ENCODE results near the gene CNGA3. TPM values are rescaled to one million over a fixed set of nuclear protein-coding genes. Genes with fewer than 3 reads are reported as not detected.

Gene CNGA3
- polyA plus RNA-seq, 2 of the 4 experiments (the other 2 are of a cell fraction): not detected

DNA sequence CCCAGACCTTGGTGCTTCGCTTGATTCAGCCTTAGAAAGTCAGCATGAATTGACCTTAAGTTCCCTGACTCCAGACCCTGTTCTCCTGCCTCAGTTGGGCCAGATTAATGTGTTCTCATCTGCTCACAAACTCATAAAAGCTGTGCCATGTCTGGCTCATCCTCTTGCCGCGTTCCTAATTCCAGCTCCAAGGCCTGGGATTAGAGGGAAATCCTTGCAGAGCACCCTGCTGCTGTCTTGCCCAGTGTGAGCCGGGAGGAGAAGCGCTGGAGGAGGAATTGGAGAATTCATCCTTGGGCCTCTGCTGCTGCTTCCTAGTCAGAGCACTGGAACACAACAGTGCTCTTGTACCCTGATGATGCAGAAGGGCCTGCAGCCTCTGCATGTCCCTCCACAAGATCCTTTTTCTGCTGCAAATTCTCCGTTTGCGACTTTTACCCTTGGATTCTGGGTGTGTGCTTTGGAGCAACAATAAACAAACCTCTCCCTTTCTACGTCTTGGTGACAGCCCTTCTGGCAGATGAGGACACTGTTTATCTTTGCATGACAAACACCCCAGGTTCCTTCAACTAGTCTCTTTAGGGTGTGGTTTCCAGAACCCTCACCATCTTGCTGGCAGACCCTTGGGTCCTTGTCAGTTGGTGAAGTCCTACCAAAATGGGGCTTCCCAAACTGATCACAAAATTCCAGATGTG is 46.9 kb upstream of the CNGA3 start:
- Histone ChIP-seq H3K27ac (no peak overlapping the region), H3K4me2 (no peak overlapping the region), H3K4me1 (no peaks in the 10 kb centered on the region), H3K4me3 (no peak overlapping the region), H3K9me3 (no peaks in the 10 kb centered on the region)
- no peak for DNase-seq (ENCODE audit: low read depth in 1 of 2, low spot score in 1 of 2)
- 46% methylated on average over 7 of the region's 8 CpGs for WGBS (ENCODE audit: missing lambda C conversion rate)
- CTCF ChIA-PET: no interaction called here
- FAIRE-seq: no peak
- ATAC-seq: no peak
- POLR2A ChIA-PET: no interaction called here
- TF ChIP-seq, protein P1, sequence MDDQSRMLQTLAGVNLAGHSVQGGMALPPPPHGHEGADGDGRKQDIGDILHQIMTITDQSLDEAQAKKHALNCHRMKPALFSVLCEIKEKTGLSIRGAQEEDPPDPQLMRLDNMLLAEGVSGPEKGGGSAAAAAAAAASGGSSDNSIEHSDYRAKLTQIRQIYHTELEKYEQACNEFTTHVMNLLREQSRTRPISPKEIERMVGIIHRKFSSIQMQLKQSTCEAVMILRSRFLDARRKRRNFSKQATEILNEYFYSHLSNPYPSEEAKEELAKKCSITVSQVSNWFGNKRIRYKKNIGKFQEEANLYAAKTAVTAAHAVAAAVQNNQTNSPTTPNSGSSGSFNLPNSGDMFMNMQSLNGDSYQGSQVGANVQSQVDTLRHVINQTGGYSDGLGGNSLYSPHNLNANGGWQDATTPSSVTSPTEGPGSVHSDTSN (IDR thresholded peaks at IDR 0.05): no peak
- TF ChIP-seq CHD2 (IDR thresholded peaks at IDR 0.05; ENCODE audit: low read length, partially characterized antibody): no peak
- TF ChIP-seq PHF8 (IDR thresholded peaks at IDR 0.05; ENCODE audit: borderline replicate concordance, low read depth): no peak
- TF ChIP-seq ESRRA (IDR thresholded peaks at IDR 0.05; ENCODE audit: borderline replicate concordance, low read length): no peak
- TF ChIP-seq, protein P2, sequence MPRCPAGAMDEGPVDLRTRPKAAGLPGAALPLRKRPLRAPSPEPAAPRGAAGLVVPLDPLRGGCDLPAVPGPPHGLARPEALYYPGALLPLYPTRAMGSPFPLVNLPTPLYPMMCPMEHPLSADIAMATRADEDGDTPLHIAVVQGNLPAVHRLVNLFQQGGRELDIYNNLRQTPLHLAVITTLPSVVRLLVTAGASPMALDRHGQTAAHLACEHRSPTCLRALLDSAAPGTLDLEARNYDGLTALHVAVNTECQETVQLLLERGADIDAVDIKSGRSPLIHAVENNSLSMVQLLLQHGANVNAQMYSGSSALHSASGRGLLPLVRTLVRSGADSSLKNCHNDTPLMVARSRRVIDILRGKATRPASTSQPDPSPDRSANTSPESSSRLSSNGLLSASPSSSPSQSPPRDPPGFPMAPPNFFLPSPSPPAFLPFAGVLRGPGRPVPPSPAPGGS (IDR thresholded peaks at IDR 0.05): no peak
- TF ChIP-seq EHF (CRISPR knock-in tag; IDR thresholded peaks at IDR 0.05): no peak
- TF ChIP-seq MAFK (IDR thresholded peaks at IDR 0.05; ENCODE audit: partially characterized antibody): no peak
- no peak for TF ChIP-seq EP300 (IDR thresholded peaks at IDR 0.05)
- TF ChIP-seq TP53 (CRISPR knock-in tag; IDR thresholded peaks at IDR 0.05): no peak
- TF ChIP-seq HOXB13 (CRISPR knock-in tag; IDR thresholded peaks at IDR 0.05; ENCODE audit: low read depth): no peak
- TF ChIP-seq, protein P3, sequence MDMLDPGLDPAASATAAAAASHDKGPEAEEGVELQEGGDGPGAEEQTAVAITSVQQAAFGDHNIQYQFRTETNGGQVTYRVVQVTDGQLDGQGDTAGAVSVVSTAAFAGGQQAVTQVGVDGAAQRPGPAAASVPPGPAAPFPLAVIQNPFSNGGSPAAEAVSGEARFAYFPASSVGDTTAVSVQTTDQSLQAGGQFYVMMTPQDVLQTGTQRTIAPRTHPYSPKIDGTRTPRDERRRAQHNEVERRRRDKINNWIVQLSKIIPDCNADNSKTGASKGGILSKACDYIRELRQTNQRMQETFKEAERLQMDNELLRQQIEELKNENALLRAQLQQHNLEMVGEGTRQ (IDR thresholded peaks at IDR 0.05): no peak
- no peak for TF ChIP-seq EHMT2 (IDR thresholded peaks at IDR 0.05; ENCODE audit: low read depth)
- no peak for TF ChIP-seq HDAC2 (IDR thresholded peaks at IDR 0.05)
- TF ChIP-seq FOSL2 (IDR thresholded peaks at IDR 0.05): no peak
- TF ChIP-seq FOSL2 (CRISPR knock-in tag; IDR thresholded peaks at IDR 0.05): no peak
- no peak for TF ChIP-seq CEBPB (IDR thresholded peaks at IDR 0.05)
- TF ChIP-seq KDM5A (IDR thresholded peaks at IDR 0.05): no peak

DNA sequence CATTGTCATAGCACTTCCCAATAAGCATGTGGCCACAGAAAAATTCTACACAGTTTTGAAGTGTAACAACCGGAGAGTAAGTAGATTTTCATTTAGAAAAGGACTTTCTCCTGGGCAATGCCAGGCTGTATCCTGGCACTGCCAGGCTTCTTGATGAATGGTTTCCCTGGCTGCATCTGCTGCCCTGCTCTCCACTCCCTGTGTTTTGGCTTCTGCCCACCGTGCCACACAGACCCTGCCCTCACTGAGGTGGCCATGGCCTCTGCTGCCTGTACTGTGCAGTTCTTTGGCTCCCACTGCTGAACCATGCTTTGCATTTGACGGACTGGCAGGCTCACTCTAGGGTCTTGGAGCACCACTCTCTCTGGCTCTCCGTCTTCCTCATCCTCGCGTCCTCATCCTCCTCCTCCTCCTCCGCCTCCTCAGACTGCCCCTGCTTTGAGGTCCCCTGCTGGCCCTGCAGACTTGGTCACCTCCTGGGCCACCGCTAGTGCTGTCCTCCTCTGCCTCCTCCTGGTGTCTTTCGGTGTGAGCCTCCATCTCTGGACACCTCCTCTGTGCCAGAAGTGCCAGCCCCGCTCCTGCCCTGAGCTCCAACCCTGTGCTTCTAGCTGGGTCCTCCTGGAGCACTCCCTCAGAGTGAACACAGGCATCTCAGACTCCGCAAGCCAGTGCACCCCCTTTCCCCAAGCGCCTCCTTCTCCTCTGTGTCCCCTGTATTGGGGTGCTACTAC is 45.9 kb upstream of the CNGA3 start:
- WGBS (ENCODE audit: missing lambda C conversion rate): 41% methylated on average over 12 of the region's 12 CpGs
- Histone ChIP-seq H3K9me3 (no peaks in the 10 kb centered on the region), H3K4me2 (no peak overlapping the region)

More for the DNA sequence above, 45.9 kb upstream of the CNGA3 start:
- peak in 1 of 2 experiments; percentile 50; a peak in 2 of 6 replicates for ATAC-seq
- H3K4me3 ChIP-seq: no peak overlapping the region
- no peak for FAIRE-seq
- TF ChIP-seq FOXS1 (CRISPR knock-in tag; IDR thresholded peaks at IDR 0.05): no peak
- TF ChIP-seq ZC3H11A (IDR thresholded peaks at IDR 0.05): no peak
- no peak for TF ChIP-seq TFCP2L1 (CRISPR knock-in tag; IDR thresholded peaks at IDR 0.05)
- no peak for TF ChIP-seq FOSB (CRISPR knock-in tag; IDR thresholded peaks at IDR 0.05)
- TF ChIP-seq SREBF2 (IDR thresholded peaks at IDR 0.05): no peak
- no peak for TF ChIP-seq TP53 (CRISPR knock-in tag; IDR thresholded peaks at IDR 0.05)
- TF ChIP-seq, protein P4, sequence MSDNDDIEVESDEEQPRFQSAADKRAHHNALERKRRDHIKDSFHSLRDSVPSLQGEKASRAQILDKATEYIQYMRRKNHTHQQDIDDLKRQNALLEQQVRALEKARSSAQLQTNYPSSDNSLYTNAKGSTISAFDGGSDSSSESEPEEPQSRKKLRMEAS (IDR thresholded peaks at IDR 0.05): no peak
- TF ChIP-seq CHD4 (IDR thresholded peaks at IDR 0.05; ENCODE audit: borderline replicate concordance): no peak
- no peak for TF ChIP-seq JUN (IDR thresholded peaks at IDR 0.05)
- no peak for TF ChIP-seq RARB (CRISPR knock-in tag; IDR thresholded peaks at IDR 0.05)
- TF ChIP-seq NFE2L2 (conservative IDR thresholded peaks at IDR 0.05; ENCODE audit: low read length): no peak
- TF ChIP-seq EHF (CRISPR knock-in tag; IDR thresholded peaks at IDR 0.05): no peak
- TF ChIP-seq HOXB13 (CRISPR knock-in tag; IDR thresholded peaks at IDR 0.05; ENCODE audit: low read depth): no peak
- DNase-seq (ENCODE audit: low read depth in 1 of 2, low spot score in 1 of 2): no peak
- CTCF ChIA-PET: no interaction called here
- no peaks in the 10 kb centered on the region for H3K4me1 ChIP-seq
- POLR2A ChIA-PET: no interaction called here
- H3K27ac ChIP-seq: no peak overlapping the region
